Measurements from ENCODE around the gene WDR27.

Gene WDR27

DNA sequence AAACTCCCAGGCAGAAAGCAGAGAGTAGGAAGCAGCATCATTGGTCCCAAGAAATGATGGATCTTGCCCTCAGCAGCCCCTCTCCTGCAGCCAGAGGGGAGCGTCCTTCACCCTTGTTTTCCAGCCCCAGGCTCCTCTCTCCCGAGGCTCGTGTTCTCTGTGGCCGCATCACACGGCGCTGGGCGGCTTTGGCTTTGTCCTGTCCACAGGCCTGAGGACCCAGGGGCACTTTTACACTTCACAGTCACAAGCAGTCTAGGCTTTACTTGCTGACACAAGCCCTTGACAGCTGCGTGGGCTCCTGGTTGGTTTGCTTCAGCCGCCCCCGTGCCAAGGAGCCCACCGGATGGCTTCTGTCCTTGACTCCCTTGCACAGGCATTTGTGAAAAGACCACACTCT lies 272.8 kb downstream of the WDR27 start:
- DNase-seq (ENCODE audit: low spot score): no peak

GRCh38 chr6:169428532-169428931 lies 273.3 kb downstream of the WDR27 start:
- DNase-seq (ENCODE audit: low spot score): no peak

GRCh38 chr6:169427856-169428255 lies 274.0 kb downstream of the WDR27 start:
- no peak for DNase-seq (ENCODE audit: low spot score)

GRCh38 chr6:169426611-169427010 lies 275.2 kb downstream of the WDR27 start:
- no peak for DNase-seq (ENCODE audit: low spot score)

DNA sequence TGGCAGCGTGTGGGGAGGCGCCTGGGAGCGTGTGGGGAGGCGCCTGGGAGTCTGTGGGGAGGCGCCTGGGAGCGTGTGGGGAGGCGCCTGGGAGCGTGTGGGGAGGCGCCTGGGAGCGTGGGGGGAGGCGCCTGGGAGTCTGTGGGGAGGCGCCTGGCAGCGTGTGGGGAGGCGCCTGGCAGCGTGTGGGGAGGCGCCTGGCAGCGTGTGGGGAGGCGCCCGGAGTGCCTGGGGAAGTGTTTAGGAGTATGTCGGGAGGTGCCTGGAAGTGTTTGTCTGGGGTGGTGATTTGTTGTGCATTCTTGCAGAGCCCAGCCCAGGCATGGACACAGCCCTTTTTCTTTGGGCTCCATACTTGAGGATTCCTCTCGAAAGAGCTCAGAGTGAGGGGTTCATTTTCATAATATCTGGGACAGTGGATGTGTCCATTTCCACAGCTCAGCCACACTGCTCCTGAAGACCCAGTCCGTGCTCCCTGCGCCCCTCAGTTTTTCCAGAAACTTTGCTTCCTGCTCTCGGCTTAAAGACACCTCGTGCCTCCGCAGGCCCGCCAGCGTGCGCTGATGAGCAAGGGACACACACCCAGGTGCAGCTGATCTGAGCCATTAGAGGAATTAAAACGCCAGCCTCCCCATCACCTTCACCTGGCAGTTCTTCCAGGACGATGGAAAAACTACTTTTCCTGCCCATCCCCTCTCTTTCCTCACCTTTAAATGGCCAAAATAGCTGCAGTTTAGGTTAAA lies 276.0 kb downstream of the WDR27 start:
- no peak for DNase-seq (ENCODE audit: low spot score)

DNA sequence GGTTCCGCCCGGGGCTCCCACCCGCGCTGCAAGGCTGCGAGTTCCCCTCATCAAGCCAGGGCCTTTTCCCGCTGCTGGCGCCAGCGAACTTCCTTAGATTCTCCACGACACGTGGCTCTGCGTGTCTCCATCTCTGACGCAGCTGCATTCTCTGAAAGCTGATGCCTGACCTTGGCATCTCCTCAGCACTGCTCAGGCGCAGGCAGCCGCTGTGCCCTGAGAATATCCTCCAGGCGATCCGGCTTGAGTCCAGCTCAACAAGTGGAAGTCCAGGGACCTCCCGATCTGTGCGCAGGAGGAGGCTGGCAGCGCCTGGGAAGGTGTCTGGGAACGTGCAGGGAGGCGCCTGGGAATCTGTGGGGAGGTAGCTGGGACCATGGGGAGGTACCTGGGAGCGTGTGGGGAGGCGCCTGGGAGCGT lies 277.0 kb downstream of the WDR27 start:
- no peak for DNase-seq (ENCODE audit: low spot score)

GRCh38 chr6:169424149-169424804 lies 277.6 kb downstream of the WDR27 start:
- no peak for DNase-seq (ENCODE audit: low spot score)

DNA sequence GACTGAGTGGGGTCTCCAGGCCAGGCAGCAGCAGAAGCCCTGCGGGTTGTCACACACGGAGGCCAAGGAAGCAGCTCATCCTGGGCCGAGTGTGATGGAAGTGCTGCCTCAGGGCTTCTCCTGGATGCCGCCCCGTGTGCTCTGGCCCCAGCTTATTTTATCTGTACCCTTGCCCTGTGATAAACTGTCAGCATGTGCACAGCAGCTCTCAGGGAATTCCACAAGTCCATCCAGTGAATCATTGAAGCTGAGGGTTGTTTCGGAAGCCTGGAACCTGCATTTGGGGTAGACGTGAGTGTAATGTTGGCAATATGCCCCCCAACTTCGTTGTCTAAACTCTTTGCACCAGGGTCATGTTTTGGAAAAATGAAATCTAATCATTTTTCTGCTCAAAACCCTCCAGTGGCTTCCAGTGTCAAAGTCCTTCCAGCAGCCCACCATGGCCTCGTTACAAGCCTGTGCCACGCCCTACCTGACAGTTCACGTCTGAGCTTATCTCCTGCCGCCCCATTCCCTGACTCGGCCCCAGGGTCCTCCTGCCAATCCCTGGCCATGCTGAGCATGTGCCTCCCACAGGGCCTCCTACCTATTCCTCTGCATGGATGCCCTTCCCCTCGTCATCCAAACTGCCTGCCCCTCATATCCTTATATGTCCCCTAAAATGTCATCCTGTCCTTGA lies 280.1 kb downstream of the WDR27 start:
- no peak for DNase-seq (ENCODE audit: low spot score)

DNA sequence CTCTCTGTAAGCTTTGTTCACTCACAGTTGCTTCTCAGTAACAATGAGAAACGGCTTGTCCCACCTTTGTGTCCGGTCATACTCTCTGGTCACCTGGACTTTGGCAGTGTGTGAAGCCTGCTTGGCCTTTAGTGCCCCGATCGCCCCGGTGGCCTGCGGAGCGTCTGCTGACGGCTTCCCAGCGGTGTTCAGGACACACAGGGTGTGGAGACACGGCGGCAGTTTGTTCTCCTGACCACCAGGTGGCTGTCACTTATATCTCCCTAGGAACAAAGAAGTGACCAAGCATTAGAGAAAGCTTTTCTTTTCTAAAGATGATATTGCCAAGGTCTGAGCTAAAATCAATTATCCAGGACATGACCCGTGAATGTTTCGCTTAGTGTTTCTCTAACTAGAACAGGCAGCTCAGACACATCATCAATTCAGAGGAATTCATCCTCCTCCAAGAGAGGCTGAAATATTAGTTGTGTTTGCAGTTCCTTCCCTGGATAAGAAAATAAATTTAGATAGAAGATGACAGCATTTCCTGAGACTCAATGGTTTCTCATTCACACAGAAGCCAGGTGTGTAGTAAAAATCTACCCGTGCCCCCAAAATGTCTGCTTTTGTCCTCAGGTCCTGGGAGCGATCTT lies 280.8 kb downstream of the WDR27 start:
- peak; percentile 2 for DNase-seq (ENCODE audit: low spot score)

- no peak for DNase-seq (ENCODE audit: low spot score)
Measured at GRCh38 chr6:169417101-169417500, 284.7 kb downstream of the WDR27 start.

- no peak for DNase-seq (ENCODE audit: low spot score)
Measured at GRCh38 chr6:169416249-169416648, 285.6 kb downstream of the WDR27 start.

DNA sequence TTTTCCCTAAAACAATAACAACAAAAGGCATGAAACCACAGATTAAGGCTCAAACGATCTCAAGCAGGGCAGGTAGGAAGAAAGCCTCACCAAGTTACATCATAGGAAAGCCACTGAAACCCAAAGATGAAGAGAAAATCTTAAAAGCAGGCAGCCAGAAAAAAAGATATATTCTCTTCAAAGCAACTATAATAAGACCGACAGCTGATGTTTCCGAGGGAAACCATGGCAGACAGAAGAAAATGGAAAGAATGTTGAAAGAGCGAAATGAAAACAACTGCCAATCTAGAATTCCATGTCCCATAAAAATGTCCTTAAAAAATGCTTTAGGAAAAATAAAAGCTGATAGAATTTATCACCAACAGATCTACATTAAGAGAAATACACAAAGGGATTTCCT lies 286.6 kb downstream of the WDR27 start:
- no peak for DNase-seq (ENCODE audit: low spot score)

DNA sequence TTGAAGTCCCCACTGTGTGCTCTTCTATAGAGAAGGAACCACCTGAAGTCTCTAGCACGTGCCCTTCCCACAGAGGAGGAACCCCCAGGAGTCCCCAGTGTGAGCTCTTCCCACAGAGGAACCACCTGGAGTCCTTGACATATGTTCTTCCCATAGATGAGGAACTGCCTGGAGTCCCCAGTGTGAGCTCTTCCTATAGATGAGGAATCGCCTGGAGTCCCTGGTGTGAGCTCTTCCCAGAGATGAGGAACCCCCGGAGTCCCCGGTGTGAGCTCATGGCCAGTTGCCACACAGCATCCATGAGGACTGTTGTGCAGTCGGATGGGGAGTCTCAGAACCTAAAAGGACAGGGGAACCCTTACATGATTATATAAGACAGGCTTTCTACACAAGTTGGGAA lies 290.1 kb downstream of the WDR27 start:
- no peak for DNase-seq (ENCODE audit: low spot score)

DNA sequence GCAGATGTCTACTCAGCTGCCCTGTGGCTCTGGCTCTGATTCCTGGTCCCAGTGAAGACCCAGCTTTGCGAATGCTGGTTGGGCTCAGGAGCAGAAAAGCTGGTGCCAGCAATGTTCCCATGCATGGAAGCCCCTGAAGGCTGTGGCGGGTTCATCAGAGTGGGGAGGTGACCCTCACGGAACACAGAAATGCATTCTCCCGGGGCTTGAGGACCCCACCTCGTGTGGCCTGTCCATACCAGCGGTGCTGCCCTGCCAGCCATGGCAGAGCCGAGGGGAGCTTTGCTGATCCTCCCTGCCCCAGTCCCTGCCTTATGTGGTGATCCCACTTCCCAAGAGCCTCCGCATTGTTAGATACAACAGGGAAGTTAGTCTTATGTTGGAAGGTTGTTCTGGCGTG lies 290.5 kb downstream of the WDR27 start:
- DNase-seq (ENCODE audit: low spot score): no peak

DNA sequence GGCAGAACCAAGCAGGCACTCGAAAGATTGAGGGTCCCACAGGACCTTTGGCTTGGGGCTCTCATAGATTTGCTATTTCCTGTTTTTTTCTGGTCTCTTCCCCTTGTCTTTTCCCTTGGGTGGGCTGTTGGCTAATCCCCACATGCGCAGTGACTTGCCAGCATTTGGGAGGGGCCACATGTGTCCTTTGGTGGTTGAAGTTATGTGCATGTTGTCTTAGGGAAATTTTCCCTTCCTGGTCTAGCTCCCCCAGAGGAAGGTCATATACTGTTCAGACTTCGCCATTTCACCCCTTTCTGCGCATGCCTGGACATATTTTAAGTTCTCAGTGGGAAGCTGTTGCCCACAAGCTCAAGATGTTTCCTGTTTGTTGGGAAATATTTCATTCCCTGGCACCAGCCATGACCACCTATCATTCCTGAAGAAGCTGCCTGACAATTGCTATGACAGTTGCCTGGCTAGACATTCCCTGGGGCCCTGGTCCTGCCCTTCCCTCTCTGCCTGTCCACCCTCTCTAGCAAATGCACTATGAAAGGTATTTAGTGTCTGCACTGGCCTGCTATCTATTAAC lies 292.0 kb downstream of the WDR27 start:
- no peak for DNase-seq (ENCODE audit: low spot score)

GRCh38 chr6:169407325-169407724 lies 294.5 kb downstream of the WDR27 start:
- no peak for DNase-seq (ENCODE audit: low spot score)

All from kidney capillary endothelial cell (primary cell).